DMS79 treated with DMSO at 0.1 percent for 48 hours (cell line): ENCODE data around the gene WDFY3.
"Not testable (repeated sequence)": the region's sequence is repeated elsewhere in the genome, so short reads cannot be mapped to it uniquely, and the experiment has no call there.

ENCODE experiments used
- DNase-seq: peaks from one replicate; lab custom pipeline; 2025; lab: John Stamatoyannopoulos, UW

The WDFY3 gene

DNA sequence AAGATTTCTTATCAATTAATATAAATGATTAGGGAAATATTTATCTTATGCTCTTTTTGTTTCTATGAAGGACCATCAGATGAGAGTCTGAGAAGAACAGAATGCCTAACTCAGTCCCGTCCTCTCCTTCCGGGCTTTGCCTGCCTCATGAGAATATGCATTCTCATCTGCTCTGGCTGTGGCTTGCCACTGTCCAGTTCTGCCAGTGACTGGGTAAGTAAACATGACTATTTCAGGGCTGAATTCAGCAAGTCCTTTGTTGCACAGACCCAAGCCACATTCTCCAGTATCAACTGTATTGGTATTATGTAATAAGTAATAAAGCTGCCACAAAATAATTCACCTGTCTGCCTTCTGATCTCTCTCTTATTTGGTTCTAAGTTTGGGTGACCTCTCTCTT, 110.7 kb downstream of the WDFY3 start:
- no peak for DNase-seq

DNA sequence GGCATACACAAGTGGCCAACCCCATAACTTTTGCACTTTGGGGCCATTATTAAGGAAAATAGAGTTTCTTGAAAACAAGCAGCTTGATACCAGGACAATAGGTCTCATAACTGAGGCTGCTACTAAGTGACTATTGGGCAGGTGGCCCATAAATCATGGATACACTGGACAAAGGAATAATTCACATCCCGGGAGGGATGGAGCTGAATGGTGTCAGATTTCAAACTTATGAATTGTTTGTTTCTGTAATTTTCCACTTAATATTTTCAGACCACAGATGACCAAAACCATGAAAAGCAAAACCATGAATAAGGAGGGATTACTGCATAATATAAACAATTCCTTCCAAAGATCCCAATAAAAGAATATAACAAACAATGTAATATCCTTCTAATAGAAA, 114.4 kb downstream of the WDFY3 start:
- DNase-seq = peak; percentile 57

DNA sequence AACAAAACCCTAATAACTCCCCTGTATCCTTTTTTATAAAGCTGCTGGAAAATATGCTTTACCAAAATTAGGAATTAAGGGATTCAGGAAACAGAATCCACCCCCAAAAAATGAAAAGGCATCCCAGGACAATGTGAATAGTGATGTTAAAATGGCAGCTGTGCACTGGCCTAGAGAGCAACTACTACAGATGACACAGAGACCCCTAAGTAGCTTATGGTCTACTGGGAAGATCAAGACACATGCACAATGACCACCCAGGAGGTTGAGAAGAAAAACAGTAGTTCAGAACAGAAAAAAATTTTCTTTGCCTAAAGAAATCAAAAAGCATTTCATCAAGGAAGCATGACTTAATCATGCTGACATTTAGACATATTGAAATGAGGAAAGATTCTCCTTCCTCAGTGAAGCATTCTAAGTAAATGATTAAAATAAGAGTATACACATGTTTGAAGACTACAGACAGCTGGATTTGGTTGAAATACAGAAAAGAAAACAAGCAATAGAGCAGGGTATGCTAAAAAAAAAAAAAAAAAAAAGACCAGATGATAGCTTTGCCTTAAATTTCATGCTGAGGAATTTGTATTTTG, 117.3 kb downstream of the WDFY3 start:
- no peak for DNase-seq

DNA sequence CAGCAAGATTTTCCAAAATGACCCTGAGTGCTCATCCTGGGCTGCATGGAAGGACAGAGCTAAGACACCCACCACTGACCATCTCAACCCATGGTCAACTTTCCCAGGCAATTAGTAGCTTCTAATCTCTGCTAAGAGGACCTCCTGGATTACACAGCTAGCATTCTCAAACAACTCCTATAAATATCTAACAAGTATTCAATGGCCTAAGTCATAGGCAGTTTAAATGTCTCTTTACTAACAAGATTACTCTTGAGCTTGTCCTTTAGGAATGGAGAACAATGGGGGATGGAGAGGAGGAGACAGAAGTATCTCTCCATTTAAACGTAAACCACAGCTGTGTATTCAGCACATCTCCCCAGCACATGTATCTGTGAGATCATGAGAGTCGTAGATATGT, 118.1 kb downstream of the WDFY3 start:
- no peak for DNase-seq

DNA sequence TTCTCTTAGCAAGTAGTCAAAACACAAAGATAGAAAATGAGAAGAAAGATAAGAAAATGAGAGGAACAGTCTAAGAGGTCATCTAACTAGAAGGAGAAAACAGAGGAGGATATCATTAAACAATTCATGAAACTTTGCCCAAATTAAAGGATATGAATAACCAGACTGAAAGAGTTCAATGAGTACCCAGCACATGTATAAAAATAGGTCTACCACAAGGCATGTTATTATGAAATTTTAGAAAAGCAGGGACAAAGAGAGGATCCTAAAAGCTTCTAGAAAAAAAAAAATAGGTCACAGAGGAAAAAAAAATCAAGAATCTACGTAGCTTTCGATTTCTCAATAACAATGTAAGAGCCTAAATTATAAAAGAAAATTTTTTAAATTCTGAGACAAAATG, 118.5 kb downstream of the WDFY3 start:
- DNase-seq = no peak

DNA sequence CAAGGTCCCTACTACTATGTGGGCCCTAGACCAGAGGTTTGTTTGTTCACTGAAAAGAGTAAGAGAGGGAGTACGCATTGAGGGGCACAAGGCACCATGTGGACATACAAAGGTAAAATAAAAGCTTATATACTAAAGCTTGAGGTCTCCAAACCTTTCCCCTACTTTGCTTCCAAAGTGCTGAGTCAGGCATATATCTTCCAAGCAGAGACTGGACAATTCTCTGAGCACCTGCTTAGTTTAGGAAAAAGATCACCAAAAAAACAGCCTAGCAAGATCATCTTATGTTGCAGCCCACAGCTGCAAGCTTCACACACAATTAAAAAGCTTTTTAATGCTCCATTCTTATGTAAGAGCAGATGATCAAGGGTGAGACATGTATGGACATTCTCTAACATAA, 119.5 kb downstream of the WDFY3 start:
- no peak for DNase-seq

DNA sequence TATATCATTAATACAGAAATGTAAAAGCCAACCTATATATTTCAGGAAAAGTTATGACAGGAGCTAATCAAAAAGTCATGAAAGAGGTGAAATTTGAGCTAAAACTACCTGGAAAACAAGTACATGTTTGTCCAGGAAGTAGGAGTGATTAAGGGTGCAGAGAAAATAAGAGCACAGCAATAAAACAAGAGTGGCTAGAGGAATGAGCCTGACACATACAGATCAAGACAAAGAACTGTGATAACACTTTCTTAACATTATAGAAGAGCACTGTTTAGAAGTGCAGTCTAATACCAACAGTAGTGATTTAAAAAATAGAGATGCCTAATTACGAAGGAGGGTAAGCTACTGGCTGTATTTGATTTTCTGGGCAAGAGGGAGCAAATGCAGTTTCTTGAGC, 125.1 kb downstream of the WDFY3 start:
- DNase-seq = no peak

DNA sequence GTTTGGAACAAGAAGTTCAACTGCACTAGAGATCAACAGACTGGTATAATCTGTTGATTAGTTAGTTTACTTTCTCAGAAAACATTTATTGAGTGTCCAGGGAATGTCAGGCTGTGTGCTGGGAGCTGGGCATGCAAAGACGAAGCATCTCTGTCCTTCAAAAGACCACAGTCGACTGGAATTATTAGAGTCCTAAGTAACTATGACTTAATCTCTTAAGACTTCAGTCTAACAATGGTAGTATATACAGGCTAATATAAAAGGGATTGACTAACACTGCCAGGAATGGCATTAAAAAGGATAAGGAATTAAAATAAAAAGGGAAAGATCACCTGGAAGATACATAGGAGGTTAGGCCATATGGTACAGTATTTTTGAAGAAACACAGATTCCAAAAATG, 128.7 kb downstream of the WDFY3 start:
- no peak for DNase-seq

DNA sequence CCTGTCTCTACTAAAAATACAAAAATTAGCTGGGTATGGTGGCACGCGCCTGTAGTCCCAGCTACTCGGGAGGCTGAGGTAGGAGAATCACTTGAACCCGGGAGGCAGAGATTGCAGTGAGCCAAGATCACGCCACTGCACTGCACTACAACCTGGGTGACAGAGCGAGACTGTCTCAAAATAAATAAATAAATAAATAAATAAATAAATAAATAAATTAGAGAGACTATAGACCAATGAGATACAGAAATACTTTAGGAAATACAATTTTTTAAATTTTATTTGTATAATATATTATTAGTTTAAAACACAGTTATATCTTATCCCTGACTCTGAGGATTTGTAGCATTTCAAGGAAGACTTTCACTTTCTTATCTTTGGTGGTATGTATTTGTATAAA, 136.9 kb downstream of the WDFY3 start:
- DNase-seq = not testable (repeated sequence)

DNA sequence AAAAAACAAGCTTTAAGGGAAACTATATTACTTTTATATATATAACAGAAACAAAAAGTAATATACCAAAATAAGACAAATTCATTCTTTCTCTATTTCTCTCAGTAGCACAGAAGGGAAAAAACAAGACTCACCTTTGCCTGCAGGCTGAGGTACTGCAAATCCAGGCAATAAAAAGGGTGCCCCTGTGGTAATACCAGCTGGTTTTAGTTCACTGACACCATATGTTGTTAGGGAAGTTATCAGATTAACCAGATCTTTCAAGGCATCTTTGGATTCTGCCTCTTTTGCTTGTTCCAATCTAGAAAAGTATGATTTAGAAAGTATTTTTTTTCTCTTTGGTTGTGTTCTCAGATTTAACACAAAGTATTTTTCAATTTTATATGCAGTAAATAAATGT, 139.8 kb downstream of the WDFY3 start:
- no peak for DNase-seq

DNA sequence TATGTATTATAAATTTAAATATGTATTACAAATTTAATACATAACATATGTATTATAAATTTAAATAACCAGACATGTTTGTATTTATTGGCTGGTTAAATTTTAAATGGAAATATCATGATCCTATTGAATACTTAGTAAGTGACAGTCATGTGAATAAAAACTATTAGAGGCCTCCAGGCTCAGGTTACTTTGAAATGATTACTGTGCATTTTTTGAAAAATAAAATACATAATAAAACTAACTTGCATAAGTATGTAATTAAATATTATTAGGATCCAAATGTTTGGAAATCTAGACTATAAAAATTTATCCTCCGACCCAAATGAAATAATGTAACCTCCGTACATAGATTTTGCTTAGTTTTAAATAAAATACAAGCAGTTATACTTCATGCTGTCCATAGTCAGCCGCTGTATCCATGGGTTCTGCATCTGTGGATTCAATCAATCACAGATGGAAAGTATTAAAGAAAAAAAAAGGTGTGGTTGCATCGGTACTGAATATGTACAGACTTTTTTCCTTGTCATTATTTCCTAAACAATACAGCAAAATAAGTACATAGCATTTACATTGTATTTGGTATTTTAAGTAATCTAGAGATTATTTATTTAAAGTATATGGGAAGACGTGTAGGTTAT, 140.7 kb downstream of the WDFY3 start:
- DNase-seq = no peak

DNA sequence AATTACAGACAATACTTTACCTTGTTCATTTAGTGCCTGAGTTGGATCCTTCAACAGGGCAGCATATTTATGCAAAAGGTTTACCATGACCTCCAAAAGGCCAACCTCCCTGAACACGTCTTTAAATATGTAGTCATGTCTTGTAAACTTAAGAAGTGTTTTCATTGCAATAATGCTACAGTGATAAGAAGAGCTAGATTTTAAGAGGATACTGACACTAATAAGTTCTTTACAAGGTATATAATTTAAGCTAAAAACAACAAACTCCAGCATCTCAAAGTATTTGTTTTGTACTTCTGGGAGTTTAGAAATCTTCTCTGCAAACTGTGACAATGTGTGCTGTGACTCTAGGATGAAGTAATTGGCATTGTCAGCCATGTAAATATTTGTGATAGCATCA, 145.4 kb downstream of the WDFY3 start:
- no peak for DNase-seq

DNA sequence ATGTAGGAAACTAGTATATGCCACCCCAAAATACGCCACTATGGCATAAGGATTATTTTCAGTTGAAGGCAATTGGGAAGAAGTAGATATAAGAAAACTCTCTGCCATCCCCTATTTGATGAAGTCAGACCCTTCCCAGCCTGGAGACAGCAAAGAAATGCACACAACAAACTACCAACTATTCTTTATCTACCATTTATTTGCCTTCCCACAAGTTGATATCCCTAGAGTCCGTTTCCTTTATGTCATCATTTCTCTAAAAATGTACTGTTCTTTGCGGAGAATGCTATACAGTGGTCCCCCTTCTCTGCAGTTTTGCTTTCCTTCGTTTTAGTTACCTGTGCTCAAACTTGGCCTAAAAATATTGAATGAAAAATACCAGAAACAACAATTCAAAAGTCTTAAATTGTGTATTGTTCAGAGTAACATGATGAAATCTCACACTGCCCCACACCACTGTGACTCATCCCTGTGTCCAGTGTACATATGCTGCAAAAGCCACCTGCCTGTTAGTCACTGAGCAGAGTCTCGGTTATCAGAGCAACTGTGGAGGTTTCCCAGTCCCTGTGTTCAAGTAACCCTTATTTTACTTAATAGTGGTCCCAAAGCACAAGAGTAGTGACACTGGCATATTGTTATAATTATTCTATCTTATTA, 152.3 kb downstream of the WDFY3 start:
- DNase-seq = no peak

DNA sequence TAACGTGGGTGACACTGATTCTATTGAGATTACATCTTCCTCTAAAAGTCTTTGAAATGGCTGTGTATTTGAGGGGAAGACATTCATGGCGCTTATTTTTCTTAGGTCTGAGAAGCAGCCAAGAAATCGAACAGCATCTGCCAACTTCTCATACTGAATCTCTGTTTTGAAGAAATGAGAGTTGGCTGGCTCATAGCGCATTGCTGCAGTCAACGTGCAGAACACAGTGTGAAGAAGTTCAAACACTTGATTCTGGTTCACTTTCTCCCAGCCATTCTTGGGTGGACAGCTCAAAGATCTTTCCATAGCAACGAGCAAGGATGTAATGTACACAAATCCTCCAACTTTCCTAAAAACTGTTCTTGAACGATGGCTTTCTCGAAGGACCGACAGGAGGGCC, 156.5 kb downstream of the WDFY3 start:
- no peak for DNase-seq

DNA sequence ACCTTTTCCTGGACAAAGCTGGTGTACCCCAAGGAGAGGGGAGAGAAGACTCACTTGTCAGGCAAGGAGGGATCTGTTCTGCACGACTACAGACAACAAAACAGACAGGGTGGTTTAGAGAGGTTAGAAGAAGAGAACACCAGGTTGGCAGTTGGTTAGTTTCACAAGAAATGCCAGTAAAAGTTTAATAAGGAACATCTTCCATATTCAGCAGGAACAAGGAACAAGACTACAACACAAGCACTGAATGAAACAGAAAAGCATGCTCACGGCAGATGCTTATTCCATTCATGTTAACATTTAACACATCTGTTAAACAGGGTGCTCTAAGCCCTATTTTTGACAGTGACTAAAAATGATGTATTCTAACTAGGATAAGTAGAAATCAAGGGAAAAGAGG, 158.2 kb downstream of the WDFY3 start:
- DNase-seq = no peak

DNA sequence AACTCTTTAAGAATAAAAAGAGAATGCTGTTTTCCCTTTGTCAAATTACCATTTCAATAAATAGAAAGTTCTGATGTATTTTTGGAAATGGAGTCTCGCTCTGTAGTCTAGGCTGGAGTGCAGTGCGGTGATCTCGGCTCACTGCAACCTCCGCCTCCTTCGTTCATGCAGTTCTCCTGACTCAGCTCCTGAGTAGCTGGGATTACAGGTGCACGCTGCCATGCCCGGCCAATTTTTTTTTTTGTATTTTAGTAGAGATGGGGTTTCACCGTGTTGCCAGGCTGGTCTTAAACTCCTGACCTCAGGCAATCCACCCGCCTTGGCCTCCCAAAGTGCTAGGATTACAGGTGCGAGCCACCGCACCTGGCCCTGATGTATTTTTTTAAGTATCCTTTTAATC, 159.9 kb downstream of the WDFY3 start:
- DNase-seq = not testable (repeated sequence)

DNA sequence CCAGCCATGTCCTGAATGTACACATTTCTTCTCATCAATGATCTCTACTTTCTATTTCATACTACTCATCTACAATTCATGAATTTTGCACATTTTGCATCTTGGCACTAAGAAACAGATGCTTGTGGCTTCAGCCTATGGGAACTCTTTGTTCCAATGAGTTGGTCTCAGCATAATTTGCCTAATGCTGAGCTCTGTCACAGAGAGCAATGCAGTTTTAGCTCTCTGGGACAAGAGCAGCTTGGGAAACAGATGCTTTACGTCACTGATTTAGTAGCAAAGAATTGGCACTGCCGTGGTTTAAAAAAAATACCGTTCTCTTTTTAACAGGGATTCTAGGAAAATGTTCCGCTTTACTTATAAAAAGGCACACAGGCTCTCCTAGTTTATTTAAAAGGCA, 162.4 kb downstream of the WDFY3 start:
- no peak for DNase-seq

DNA sequence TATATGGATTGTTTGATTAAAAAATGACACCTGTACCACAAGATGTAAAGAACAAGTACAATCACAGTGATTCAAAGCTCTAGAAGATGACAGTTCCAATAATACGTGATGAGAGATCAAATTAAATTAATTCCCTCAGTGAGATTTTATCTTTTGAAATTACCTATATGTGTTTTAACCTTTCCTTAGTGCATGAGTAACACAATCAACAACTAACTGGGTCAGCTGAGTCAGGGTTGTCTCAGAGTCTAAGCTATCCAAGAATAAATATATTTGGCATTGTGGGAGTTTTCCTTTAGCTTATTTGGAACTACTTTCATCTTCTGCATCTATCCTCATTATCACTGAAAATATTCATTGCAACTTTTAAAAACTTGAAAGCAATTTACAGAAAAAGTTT, 162.8 kb downstream of the WDFY3 start:
- DNase-seq = no peak

DNA sequence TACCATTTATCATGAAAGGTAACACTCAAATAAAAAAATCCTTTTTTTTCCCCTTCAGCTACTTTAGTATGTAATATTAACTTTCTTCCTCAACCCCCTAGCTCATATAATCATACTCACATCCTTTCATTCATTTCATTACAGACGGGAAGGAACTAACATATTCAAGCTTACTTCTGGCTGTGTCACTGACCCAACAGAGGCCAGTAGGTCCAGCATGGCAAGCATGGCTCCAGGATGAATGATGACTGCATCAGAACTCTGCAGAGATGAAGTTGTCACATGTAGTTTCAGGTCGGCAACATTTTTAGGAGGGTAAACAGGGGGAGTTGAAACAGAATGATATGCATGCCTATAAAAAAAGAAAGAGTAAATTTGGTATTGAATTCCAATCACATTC, 163.4 kb downstream of the WDFY3 start:
- no peak for DNase-seq

DNA sequence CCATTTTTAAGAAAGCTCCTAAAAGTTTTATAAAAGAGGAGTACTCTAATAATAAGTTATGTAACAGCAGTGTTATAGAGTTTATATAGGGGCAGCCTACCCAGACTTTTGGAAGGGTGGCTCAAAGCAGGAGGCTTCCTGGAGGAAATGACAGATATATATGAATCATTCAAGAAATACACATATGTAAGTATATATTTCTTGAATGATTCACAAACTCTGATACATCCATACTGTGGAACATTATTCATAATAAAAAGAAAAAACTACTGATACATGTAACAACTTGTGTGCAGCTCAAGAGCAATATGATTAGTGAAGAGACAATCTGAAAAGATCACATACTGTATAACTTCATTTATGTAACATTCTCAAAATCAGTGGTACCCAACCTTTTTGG, 166.2 kb downstream of the WDFY3 start:
- no peak for DNase-seq

DNA sequence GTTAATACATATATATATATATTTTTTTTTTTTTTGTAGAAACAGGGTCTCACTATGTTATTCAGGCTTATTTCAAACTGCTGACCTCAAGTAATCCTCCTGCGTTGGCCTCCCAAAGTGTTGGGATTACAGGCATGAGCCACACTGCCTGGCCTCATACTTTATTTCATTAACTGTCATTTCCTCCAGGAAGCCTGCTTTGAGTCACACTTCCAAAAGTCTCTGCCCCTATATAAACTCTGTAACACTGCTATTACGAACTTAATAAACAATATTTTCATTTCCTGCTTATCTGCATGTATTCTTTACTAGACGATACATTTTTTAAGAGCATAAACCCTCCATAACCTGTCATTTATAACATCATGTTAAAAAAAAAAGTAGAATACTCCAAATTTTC, 167.2 kb downstream of the WDFY3 start:
- DNase-seq = no peak

DNA sequence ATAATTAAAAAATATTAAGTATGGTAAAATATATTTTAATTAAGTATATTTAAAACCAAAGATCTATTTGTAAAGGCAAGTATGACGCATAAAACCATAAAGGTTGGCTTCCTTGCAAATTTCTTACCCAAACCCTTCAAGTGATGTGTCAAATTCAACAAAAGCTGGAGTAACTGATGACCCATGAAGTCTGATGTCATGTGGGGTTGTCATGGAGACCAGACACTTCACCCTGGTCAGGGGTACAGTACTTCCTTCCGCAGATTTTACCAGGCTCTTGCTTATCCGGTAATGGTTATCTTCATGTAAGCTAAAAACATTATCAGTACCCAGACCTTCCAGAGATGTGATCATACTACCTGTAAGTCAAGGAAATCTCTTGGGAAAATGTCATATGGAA, 170.1 kb downstream of the WDFY3 start:
- DNase-seq = no peak

DNA sequence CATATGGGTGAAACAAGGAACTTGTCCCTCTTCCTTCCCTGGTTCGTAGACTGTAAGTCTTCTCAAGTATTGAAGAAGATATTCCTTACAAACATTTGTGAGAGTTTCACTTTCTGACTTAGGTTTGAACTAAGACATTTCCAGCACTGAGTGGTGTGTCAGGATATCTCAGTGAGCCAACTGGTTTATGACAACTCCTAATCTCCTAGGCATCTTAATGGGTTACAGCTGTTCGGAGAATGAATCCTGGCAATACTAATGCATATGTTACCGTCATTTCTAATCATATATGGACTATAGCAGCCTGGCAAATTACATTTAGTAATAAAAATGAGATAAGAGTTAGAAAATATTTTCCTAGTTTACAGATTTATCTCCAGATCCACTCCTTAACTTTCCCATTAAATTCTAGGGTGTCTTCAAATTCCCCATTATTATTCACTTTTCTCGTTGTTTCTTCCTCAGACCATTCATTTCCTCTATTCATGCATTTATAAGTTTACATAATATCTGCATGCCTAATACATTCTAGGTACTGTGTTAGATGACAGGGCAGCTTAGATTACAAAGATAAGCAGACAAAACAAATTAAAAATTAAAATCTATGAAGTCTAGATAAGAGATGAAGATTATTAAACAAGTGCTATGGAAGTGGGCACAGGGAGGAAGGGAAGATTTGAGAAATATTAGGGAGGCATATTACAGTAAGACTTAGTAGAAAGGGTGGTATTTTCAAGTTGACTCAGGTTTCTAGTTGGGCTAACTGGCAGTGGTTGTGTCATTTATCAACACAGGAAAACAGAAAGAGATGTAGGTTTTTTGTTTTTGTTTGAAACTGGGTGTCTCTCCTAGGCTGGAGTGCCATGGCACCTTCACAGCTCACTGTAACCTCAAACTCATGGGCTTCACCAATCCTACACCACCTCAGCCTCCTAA, 173.9 kb downstream of the WDFY3 start:
- no peak for DNase-seq
